ENCODE results near the gene NTN5.
A peak's percentile ranks its signal among the peaks of the same experiment; 100 is the strongest.

NTN5 gene

DNA sequence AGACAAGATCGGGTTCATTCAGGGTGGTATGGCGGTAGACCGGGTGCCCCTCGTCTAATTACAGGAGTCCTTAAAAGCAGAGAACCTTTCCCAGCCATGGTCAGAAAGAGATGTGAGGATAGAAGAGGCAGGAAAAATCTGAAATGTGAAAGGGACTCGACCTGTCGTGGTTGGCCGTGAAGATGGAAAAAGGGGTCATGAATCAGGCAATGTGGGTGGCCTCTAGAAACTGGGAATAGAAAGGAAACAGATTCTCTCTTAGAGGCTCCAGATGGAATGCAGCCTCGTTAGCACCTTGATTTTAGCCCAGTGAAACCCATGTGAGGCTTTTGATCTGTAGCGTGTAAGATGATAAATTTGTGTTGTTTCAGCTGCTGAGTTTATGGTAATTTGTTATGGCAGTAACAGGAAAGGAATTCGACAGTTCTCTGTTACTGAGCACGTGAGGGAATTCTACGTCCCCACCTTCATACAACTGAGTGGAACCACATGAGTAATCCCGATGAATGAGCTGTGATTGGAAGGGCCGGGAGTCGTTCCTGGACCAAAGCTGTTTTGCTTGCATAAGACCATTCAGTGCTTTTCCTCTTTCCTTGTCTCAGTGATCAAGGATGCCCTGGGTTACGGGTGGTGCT is 15.9 kb downstream of the NTN5 start:
- Histone ChIP-seq H3K36me3 (ENCODE audit: insufficient read depth, low read length) (no peaks in the 10 kb centered on the region), H3K79me2 (ENCODE audit: control insufficient read depth, insufficient read depth, low read length, unreplicated experiment) (no peaks in the 10 kb centered on the region), H3K27ac (ENCODE audit: low read depth, low read length) (no peak overlapping the region), H2AFZ (ENCODE audit: low read length, unreplicated experiment) (no peak overlapping the region), H3K4me1 (ENCODE audit: control insufficient read depth, insufficient read depth, low read length, unreplicated experiment) (no peaks in the 10 kb centered on the region), H3K27me3 (ENCODE audit: insufficient read depth, low read length) (no peaks in the 10 kb centered on the region), H3K4me3 (ENCODE audit: low read depth, low read length) (no peak overlapping the region)

DNA sequence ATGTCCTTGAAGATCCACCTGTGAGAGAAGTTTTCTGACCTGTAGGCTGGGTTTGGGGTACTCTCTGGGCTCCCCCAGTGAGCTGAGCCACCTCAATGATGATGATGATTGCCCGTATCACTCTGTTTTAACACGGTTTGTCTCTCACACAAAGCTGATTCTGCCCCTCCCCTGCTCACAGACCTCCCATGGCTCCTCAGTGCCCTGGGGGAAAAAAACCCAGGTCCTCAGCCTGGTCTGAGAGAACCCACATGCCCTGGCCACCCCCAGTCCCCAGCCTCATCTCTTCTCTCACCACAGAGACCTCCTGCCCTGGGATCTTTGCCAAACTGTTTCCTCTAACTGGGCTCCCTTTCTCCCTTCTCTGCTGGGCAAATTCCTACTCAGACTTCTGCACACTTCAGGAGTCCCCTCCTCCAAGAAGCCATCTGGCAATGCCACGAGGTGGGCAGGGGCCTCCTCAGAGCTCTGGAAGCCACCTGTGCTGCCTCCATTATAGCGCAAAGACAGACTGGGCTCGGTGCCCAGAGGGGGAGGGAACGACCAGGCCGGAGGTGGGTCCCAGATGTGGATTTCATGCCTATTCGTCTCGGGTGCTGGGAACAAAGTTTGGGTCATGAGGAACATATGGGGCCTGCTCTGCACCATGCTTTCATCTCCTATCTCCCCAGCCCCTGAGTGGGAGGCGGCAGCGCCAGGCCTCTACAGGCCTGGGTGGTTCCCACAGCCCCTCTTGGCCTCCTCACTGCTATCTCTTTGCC is 18.3 kb downstream of the NTN5 start:
- no peak overlapping the region for H3K27ac ChIP-seq (ENCODE audit: low read depth, low read length)
- no peaks in the 10 kb centered on the region for H3K36me3 ChIP-seq (ENCODE audit: insufficient read depth, low read length)
- no peak overlapping the region for H2AFZ ChIP-seq (ENCODE audit: low read length, unreplicated experiment)
- no peak overlapping the region for H3K4me3 ChIP-seq (ENCODE audit: low read depth, low read length)
- no peaks in the 10 kb centered on the region for H3K27me3 ChIP-seq (ENCODE audit: insufficient read depth, low read length)
- H3K4me1 ChIP-seq (ENCODE audit: control insufficient read depth, insufficient read depth, low read length, unreplicated experiment) = no peaks in the 10 kb centered on the region
- no peaks in the 10 kb centered on the region for H3K79me2 ChIP-seq (ENCODE audit: control insufficient read depth, insufficient read depth, low read length, unreplicated experiment)

DNA sequence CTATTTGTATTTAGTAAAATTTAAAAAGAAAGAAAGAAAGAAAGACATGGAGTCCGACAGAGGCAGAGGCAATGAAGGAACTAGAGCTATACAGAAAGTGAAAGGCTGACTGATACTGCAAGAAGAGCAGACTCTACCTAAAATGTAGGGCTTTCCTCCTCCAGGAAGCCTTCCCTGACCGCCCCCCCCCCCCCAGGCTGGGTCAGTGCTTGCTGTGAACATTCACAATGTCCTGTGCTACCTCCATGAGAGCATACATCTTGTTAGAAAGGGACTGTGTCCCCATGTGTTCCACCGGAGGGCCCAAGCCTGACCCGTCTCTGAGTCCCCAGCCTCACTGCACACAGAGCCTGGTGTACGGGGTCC is 21.2 kb downstream of the NTN5 start:
- Histone ChIP-seq H2AFZ (ENCODE audit: low read length, unreplicated experiment) (no peak overlapping the region), H3K79me2 (ENCODE audit: control insufficient read depth, insufficient read depth, low read length, unreplicated experiment) (no peaks in the 10 kb centered on the region), H3K4me1 (ENCODE audit: control insufficient read depth, insufficient read depth, low read length, unreplicated experiment) (peaks cover 3% of the 10 kb centered on the region), H3K27me3 (ENCODE audit: insufficient read depth, low read length) (no peaks in the 10 kb centered on the region), H3K4me3 (ENCODE audit: low read depth, low read length) (no peak overlapping the region), H3K27ac (ENCODE audit: low read depth, low read length) (no peak overlapping the region), H3K36me3 (ENCODE audit: insufficient read depth, low read length) (no peaks in the 10 kb centered on the region)

DNA sequence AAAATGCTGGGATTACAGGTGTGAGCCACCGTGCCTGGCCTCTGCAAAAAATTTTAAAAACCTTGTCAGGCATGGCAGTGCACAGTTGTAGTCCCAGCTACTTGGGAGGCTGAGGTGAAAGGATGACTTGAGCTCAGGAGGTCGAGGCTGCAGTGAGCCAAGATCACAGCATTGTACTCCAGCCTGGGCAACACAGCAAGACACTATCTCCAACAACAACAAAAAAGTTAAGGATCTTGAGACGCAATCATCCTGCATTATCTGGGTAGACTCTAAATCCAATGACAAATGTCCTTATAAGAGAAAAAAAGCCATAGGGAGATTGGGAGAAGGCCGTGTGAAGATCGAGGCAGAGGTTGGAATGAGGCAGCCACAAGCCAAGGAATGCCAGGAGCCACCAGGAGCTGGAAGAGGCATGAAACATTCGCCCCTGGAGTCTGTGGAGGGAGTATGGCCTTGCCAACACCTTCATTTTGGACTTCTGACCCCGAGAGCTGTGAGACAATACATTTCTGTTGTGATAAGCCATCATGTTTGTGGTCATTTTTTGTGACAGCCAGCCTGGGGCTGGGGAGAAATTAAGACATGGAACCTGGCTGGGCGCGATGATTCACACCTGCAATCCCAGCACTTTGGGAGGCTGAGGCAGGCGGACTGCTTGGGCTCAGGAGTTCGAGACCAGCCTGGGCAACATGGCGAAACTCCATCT is 21.7 kb downstream of the NTN5 start:
- Histone ChIP-seq H3K4me3 (ENCODE audit: low read depth, low read length) (no peak overlapping the region), H3K79me2 (ENCODE audit: control insufficient read depth, insufficient read depth, low read length, unreplicated experiment) (no peaks in the 10 kb centered on the region), H3K4me1 (ENCODE audit: control insufficient read depth, insufficient read depth, low read length, unreplicated experiment) (peaks cover 3% of the 10 kb centered on the region), H3K27ac (ENCODE audit: low read depth, low read length) (no peak overlapping the region), H2AFZ (ENCODE audit: low read length, unreplicated experiment) (no peak overlapping the region), H3K36me3 (ENCODE audit: insufficient read depth, low read length) (no peaks in the 10 kb centered on the region), H3K27me3 (ENCODE audit: insufficient read depth, low read length) (no peaks in the 10 kb centered on the region)

DNA sequence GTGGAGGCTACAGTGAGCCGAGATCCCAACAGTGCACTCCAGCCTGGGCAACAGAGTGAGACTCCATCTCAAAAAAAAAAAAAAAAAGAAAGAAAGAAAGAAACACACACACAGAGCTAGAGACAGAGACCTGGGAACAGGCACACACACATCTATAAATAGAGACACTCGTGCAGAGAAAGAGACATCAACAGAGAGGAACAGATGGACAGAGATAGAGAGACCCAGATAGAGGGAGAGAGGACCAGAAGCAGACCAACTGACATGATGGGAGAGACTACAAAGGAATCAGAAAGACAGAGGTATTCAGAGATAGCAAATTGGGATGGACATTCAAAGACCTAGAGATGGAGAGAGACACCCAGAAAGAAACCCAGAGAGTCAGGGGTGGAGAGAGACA is 24.7 kb downstream of the NTN5 start:
- no peak overlapping the region for H3K4me3 ChIP-seq (ENCODE audit: low read depth, low read length)
- no peaks in the 10 kb centered on the region for H3K27me3 ChIP-seq (ENCODE audit: insufficient read depth, low read length)
- no peak overlapping the region for H2AFZ ChIP-seq (ENCODE audit: low read length, unreplicated experiment)
- H3K79me2 ChIP-seq (ENCODE audit: control insufficient read depth, insufficient read depth, low read length, unreplicated experiment) = no peaks in the 10 kb centered on the region
- no peak overlapping the region for H3K27ac ChIP-seq (ENCODE audit: low read depth, low read length)
- H3K4me1 ChIP-seq (ENCODE audit: control insufficient read depth, insufficient read depth, low read length, unreplicated experiment) = peaks cover 6% of the 10 kb centered on the region
- H3K36me3 ChIP-seq (ENCODE audit: insufficient read depth, low read length) = no peaks in the 10 kb centered on the region

DNA sequence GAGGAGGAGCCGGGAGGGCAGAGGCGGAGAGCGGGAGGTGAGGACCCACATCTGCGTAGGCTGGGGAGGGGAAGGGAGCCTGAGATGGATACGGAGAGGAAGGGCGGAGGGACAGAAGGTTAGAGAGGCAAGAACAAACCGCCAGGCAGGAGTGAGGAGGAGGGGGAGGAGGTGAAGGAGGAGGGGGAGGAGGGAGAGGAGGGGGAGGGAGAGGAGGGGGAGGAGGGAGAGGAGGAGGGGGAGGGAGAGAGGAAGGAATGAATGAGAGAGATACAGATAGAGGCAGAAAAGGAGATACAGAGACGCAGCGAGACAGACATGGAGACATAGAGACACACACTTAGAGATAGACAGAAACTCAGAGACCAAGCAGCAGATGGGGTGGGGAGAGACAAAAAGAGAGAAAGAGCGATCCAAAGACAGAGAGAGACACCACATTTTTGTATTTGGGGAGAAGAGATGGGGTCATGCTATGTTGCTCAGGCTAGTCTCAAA is 26.0 kb downstream of the NTN5 start:
- Histone ChIP-seq H2AFZ (ENCODE audit: low read length, unreplicated experiment) (no peak overlapping the region), H3K4me1 (ENCODE audit: control insufficient read depth, insufficient read depth, low read length, unreplicated experiment) (peaks cover 6% of the 10 kb centered on the region), H3K27me3 (ENCODE audit: insufficient read depth, low read length) (no peaks in the 10 kb centered on the region), H3K79me2 (ENCODE audit: control insufficient read depth, insufficient read depth, low read length, unreplicated experiment) (no peaks in the 10 kb centered on the region), H3K27ac (ENCODE audit: low read depth, low read length) (no peak overlapping the region), H3K4me3 (ENCODE audit: low read depth, low read length) (peak overlapping the region; percentile 71), H3K36me3 (ENCODE audit: insufficient read depth, low read length) (no peaks in the 10 kb centered on the region)

DNA sequence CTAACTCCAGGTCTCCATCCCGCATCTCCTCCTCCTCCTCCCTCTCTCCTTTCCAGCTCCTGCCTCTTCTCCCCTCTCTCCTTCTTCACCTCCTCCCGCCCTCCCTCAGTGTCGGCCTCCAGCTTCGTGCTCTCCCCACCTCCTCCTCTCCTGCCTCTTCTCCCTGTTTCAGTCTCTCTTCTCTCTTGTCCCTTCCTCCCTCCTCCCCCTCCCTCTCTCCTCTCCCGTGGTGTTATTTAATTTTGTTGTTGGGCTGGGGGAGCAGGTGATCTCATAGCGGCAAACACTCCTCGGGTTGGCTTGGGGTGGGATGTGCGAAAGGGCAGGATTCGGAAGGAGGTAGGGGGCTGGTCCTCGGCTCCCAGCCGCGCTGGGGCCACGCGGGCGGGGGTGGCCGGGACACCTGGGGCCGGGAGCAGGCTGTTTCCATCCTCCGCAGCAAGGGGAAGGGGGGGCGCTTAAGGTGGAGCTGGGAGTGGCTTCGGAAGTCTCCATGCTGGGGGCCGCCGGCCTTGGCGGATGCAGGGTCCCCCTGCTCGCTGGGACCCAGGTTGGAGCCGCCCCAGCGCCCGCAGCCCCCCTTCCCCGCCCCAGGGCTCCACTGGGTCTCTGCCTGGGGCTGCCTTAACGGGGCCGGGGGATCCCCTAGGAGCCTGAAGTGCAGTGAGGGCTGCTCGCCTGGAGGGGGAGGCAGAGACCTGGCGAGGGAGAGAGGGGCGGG is 26.7 kb downstream of the NTN5 start, which contains the start of gene CA11:
TSS of gene CA11 (minus strand) at position 187 of the 721 bp plus-strand sequence. CDS start 555 bp downstream, outside the sequence.
- Histone ChIP-seq H3K27ac (ENCODE audit: low read depth, low read length) (no peak within 1 kb of the TSS), H2AFZ (ENCODE audit: low read length, unreplicated experiment) (peak within 1 kb of the TSS; percentile 59), H3K4me1 (ENCODE audit: control insufficient read depth, insufficient read depth, low read length, unreplicated experiment) (peaks cover 6% of the 10 kb centered on the region)

DNA sequence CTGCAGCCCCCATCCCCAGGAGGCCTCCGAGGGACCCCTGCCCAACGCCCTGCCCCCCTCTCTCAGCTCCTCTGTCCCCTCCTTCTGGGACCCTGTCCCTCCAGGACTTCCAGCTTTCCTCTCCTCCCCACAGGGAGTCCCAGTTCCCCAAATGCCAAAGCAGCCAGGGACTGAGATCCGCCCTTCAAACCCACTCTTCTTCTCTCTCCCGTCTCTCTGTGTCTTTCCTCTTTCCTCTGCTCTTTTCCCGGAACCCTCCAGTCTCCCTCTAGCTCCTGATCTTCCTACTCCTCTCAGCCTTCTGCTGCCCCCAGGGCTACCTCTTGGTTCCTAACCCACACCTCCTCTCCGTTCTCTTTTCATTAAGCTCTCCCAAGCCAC is 27.2 kb downstream of the NTN5 start:
- no peaks in the 10 kb centered on the region for H3K79me2 ChIP-seq (ENCODE audit: control insufficient read depth, insufficient read depth, low read length, unreplicated experiment)
- H2AFZ ChIP-seq (ENCODE audit: low read length, unreplicated experiment) = peak overlapping the region; percentile 59
- H3K27me3 ChIP-seq (ENCODE audit: insufficient read depth, low read length) = no peaks in the 10 kb centered on the region
- H3K27ac ChIP-seq (ENCODE audit: low read depth, low read length) = no peak overlapping the region
- H3K4me1 ChIP-seq (ENCODE audit: control insufficient read depth, insufficient read depth, low read length, unreplicated experiment) = peaks cover 6% of the 10 kb centered on the region
- H3K4me3 ChIP-seq (ENCODE audit: low read depth, low read length) = peak overlapping the region; percentile 71
- H3K36me3 ChIP-seq (ENCODE audit: insufficient read depth, low read length) = no peaks in the 10 kb centered on the region

More for the DNA sequence above, 26.7 kb downstream of the NTN5 start, which contains the start of gene CA11:
- Histone ChIP-seq H3K36me3 (ENCODE audit: insufficient read depth, low read length) (no peaks in the 10 kb centered on the region), H3K27me3 (ENCODE audit: insufficient read depth, low read length) (no peaks in the 10 kb centered on the region), H3K4me3 (ENCODE audit: low read depth, low read length) (peak within 1 kb of the TSS; percentile 71), H3K79me2 (ENCODE audit: control insufficient read depth, insufficient read depth, low read length, unreplicated experiment) (no peaks in the 10 kb centered on the region)

DNA sequence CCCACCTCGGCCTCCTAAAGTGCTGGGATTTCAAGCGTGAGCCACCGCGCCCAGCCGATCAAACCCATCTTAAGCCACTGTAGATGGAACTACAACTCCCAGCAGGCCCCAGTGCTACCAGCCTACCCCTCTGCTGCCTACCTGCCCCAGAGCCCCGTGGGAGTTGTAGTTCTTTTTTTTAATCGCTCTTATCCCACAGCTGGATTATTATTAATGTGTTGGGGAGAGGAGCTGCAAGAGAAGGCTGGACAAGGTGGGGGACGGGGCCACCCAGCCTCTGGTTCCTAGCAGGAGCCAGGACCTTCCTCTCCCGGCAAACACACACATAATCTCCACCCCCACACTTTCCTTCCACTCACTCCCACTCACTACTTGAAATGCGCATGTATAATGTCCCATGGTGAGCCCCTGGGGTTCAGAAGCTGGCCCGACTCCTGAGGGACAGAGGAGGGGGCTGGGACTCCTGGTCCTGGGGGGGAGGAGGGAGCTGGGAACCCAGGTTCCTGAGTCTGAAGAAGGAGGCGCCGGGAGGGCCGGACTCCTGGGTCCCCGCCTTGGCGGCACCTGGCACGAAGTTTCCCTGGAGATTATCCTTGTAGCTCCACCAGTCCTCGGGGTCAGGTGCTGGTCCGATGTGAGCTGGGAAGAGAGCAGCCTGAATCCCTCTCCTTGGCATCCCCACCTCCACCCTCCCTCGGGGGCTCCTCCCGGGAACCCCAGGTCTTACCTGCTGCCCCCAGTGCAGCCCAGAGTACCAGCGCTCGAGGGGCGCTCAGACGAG is 27.8 kb downstream of the NTN5 start:
- Histone ChIP-seq H3K27me3 (ENCODE audit: insufficient read depth, low read length) (no peaks in the 10 kb centered on the region), H2AFZ (ENCODE audit: low read length, unreplicated experiment) (no peak overlapping the region), H3K27ac (ENCODE audit: low read depth, low read length) (no peak overlapping the region), H3K4me3 (ENCODE audit: low read depth, low read length) (peak overlapping the region; percentile 71), H3K4me1 (ENCODE audit: control insufficient read depth, insufficient read depth, low read length, unreplicated experiment) (peaks cover 6% of the 10 kb centered on the region), H3K79me2 (ENCODE audit: control insufficient read depth, insufficient read depth, low read length, unreplicated experiment) (no peaks in the 10 kb centered on the region), H3K36me3 (ENCODE audit: insufficient read depth, low read length) (no peaks in the 10 kb centered on the region)

DNA sequence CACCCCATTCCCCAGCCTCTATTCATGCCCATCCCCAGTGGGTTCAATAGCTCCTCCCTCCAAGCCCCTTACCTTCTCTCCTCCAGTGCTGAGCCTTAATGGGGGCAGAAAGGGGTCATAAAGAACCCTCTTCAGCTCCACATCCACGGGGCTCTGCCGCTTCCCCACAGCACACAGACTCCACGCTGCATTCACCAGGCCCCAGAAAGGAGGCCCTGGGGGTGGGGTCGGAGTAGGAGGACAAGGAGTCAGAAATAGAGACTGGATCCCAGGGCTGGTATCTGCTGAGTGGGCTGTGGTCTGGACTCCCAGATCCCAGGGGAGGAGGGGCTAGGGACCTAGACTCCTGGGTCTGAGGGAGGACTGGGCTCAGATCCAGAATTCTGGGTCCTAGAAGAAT is 28.5 kb downstream of the NTN5 start:
- H3K27ac ChIP-seq (ENCODE audit: low read depth, low read length) = no peak overlapping the region
- no peaks in the 10 kb centered on the region for H3K79me2 ChIP-seq (ENCODE audit: control insufficient read depth, insufficient read depth, low read length, unreplicated experiment)
- no peaks in the 10 kb centered on the region; the same call in 1 of the 2 replicates for H3K27me3 ChIP-seq (ENCODE audit: insufficient read depth, low read length)
- no peak overlapping the region for H3K4me3 ChIP-seq (ENCODE audit: low read depth, low read length)
- H3K4me1 ChIP-seq (ENCODE audit: control insufficient read depth, insufficient read depth, low read length, unreplicated experiment) = peaks cover 6% of the 10 kb centered on the region
- H2AFZ ChIP-seq (ENCODE audit: low read length, unreplicated experiment) = no peak overlapping the region
- no peaks in the 10 kb centered on the region for H3K36me3 ChIP-seq (ENCODE audit: insufficient read depth, low read length)

Measured in ACC112 (cell line).